Measurements from ENCODE around the gene METTL1. TPM values are rescaled to one million over a fixed set of nuclear protein-coding genes. Genes with fewer than 3 reads are reported as not detected.

METTL1 gene
- total and polyA plus RNA-seq, 9 donors = 15.3 to 33.6 (median 23.4) TPM

GRCh38 chr12:57802607-57803006 is 30.7 kb upstream of the METTL1 start:
- Histone ChIP-seq H3K9me3 (replicated peaks; ENCODE audit: control insufficient read depth, low read depth, low read length) (no peaks in the 10 kb centered on the region), H3K36me3 (ENCODE audit: control insufficient read depth, insufficient read depth, low read length) (peaks cover 62% of the 10 kb centered on the region), H3K27ac (ENCODE audit: low read length) (no peak overlapping the region), H3K4me1 (ENCODE audit: control insufficient read depth, insufficient read depth, low read length) (no peaks in the 10 kb centered on the region), H3K27me3 (ENCODE audit: control insufficient read depth, insufficient read depth, low read length) (no peaks in the 10 kb centered on the region), H3K4me3 (ENCODE audit: low read length) (no peak overlapping the region)
- no peak for DNase-seq
- no CpG with 5 or more reads among the region's 1 CpG for WGBS (ENCODE audit: insufficient coverage)

GRCh38 chr12:57800965-57801364 is 29.1 kb upstream of the METTL1 start:
- Histone ChIP-seq H3K27ac (ENCODE audit: low read length) (no peak overlapping the region), H3K4me3 (ENCODE audit: low read length) (no peak overlapping the region), H3K36me3 (ENCODE audit: control insufficient read depth, insufficient read depth, low read length) (peaks cover 62% of the 10 kb centered on the region), H3K4me1 (ENCODE audit: control insufficient read depth, insufficient read depth, low read length) (no peaks in the 10 kb centered on the region), H3K9me3 (replicated peaks; ENCODE audit: control insufficient read depth, low read depth, low read length) (no peaks in the 10 kb centered on the region), H3K27me3 (ENCODE audit: control insufficient read depth, insufficient read depth, low read length) (no peaks in the 10 kb centered on the region)
- DNase-seq = no peak
- no CpG with 5 or more reads among the region's 3 CpGs for WGBS (ENCODE audit: insufficient coverage)

- Histone ChIP-seq H3K27me3 (ENCODE audit: control insufficient read depth, insufficient read depth, low read length) (no peaks in the 10 kb centered on the region), H3K4me1 (ENCODE audit: control insufficient read depth, insufficient read depth, low read length) (no peaks in the 10 kb centered on the region), H3K27ac (ENCODE audit: low read length) (no peak overlapping the region), H3K36me3 (ENCODE audit: control insufficient read depth, insufficient read depth, low read length) (peaks cover 59% of the 10 kb centered on the region), H3K4me3 (ENCODE audit: low read length) (no peak overlapping the region), H3K9me3 (replicated peaks; ENCODE audit: control insufficient read depth, low read depth, low read length) (no peaks in the 10 kb centered on the region)
- no peak for DNase-seq
- no CpG with 5 or more reads among the region's 1 CpG for WGBS (ENCODE audit: insufficient coverage)
Measured at GRCh38 chr12:57797933-57798332, 26.0 kb upstream of the METTL1 start.

GRCh38 chr12:57796996-57797395 is 25.1 kb upstream of the METTL1 start:
- Histone ChIP-seq H3K27ac (ENCODE audit: low read length) (no peak overlapping the region), H3K36me3 (ENCODE audit: control insufficient read depth, insufficient read depth, low read length) (peaks cover 58% of the 10 kb centered on the region), H3K4me1 (ENCODE audit: control insufficient read depth, insufficient read depth, low read length) (no peaks in the 10 kb centered on the region), H3K9me3 (replicated peaks; ENCODE audit: control insufficient read depth, low read depth, low read length) (no peaks in the 10 kb centered on the region), H3K27me3 (ENCODE audit: control insufficient read depth, insufficient read depth, low read length) (no peaks in the 10 kb centered on the region), H3K4me3 (ENCODE audit: low read length) (no peak overlapping the region)
- no peak for DNase-seq
- WGBS (ENCODE audit: insufficient coverage) = no CpG with 5 or more reads among the region's 1 CpG

GRCh38 chr12:57795354-57795753 is 23.4 kb upstream of the METTL1 start:
- no peaks in the 10 kb centered on the region for H3K4me1 ChIP-seq (ENCODE audit: control insufficient read depth, insufficient read depth, low read length)
- peaks cover 48% of the 10 kb centered on the region for H3K36me3 ChIP-seq (ENCODE audit: control insufficient read depth, insufficient read depth, low read length)
- H3K4me3 ChIP-seq (ENCODE audit: low read length) = no peak overlapping the region
- H3K9me3 ChIP-seq (replicated peaks; ENCODE audit: control insufficient read depth, low read depth, low read length) = no peaks in the 10 kb centered on the region
- no peak overlapping the region for H3K27ac ChIP-seq (ENCODE audit: low read length)
- H3K27me3 ChIP-seq (ENCODE audit: control insufficient read depth, insufficient read depth, low read length) = no peaks in the 10 kb centered on the region
- 91% methylated on average over 3 of the region's 6 CpGs for WGBS (ENCODE audit: insufficient coverage)
- DNase-seq = no peak

- H3K9me3 ChIP-seq (replicated peaks; ENCODE audit: control insufficient read depth, low read depth, low read length) = no peaks in the 10 kb centered on the region
- DNase-seq = no peak
- no peak overlapping the region for H3K27ac ChIP-seq (ENCODE audit: low read length)
- no peaks in the 10 kb centered on the region for H3K4me1 ChIP-seq (ENCODE audit: control insufficient read depth, insufficient read depth, low read length)
- H3K4me3 ChIP-seq (ENCODE audit: low read length) = no peak overlapping the region
- peaks cover 41% of the 10 kb centered on the region for H3K36me3 ChIP-seq (ENCODE audit: control insufficient read depth, insufficient read depth, low read length)
- H3K27me3 ChIP-seq (ENCODE audit: control insufficient read depth, insufficient read depth, low read length) = no peaks in the 10 kb centered on the region
- 92% methylated on average over 1 of the region's 1 CpG for WGBS (ENCODE audit: insufficient coverage)
Measured at GRCh38 chr12:57793920-57794319, 22.0 kb upstream of the METTL1 start.

- WGBS (ENCODE audit: insufficient coverage) = 81% methylated on average over 2 of the region's 11 CpGs
- Histone ChIP-seq H3K4me3 (ENCODE audit: low read length) (no peak overlapping the region), H3K27me3 (ENCODE audit: control insufficient read depth, insufficient read depth, low read length) (no peaks in the 10 kb centered on the region), H3K4me1 (ENCODE audit: control insufficient read depth, insufficient read depth, low read length) (peaks cover 8% of the 10 kb centered on the region), H3K27ac (ENCODE audit: low read length) (no peak overlapping the region), H3K9me3 (replicated peaks; ENCODE audit: control insufficient read depth, low read depth, low read length) (no peaks in the 10 kb centered on the region), H3K36me3 (ENCODE audit: control insufficient read depth, insufficient read depth, low read length) (peaks cover 43% of the 10 kb centered on the region)
- no peak for DNase-seq
Measured at GRCh38 chr12:57783861-57784260, 12.0 kb upstream of the METTL1 start.

- DNase-seq = no peak
- Histone ChIP-seq H3K36me3 (ENCODE audit: control insufficient read depth, insufficient read depth, low read length) (peaks cover 39% of the 10 kb centered on the region), H3K27me3 (ENCODE audit: control insufficient read depth, insufficient read depth, low read length) (no peaks in the 10 kb centered on the region), H3K27ac (ENCODE audit: low read length) (no peak overlapping the region), H3K4me3 (ENCODE audit: low read length) (peak overlapping the region; percentile 92), H3K4me1 (ENCODE audit: control insufficient read depth, insufficient read depth, low read length) (peaks cover 8% of the 10 kb centered on the region), H3K9me3 (replicated peaks; ENCODE audit: control insufficient read depth, low read depth, low read length) (no peaks in the 10 kb centered on the region)
- WGBS (ENCODE audit: insufficient coverage) = 70% methylated on average over 2 of the region's 12 CpGs
Measured at GRCh38 chr12:57783466-57783801, 11.5 kb upstream of the METTL1 start.

- H3K27ac ChIP-seq (ENCODE audit: low read length) = peak within 1 kb of the TSS; percentile 62
- WGBS (ENCODE audit: insufficient coverage) = under 1% methylated on average over 43 of the region's 45 CpGs
- H3K27me3 ChIP-seq (ENCODE audit: control insufficient read depth, insufficient read depth, low read length) = no peaks in the 10 kb centered on the region
- peak; percentile 98 for DNase-seq
- H3K4me3 ChIP-seq (ENCODE audit: low read length) = peak within 1 kb of the TSS; percentile 92
- peaks cover 8% of the 10 kb centered on the region for H3K4me1 ChIP-seq (ENCODE audit: control insufficient read depth, insufficient read depth, low read length)
- H3K9me3 ChIP-seq (replicated peaks; ENCODE audit: control insufficient read depth, low read depth, low read length) = no peaks in the 10 kb centered on the region
- peaks cover 35% of the 10 kb centered on the region for H3K36me3 ChIP-seq (ENCODE audit: control insufficient read depth, insufficient read depth, low read length)
Measured at GRCh38 chr12:57782608-57783465, 10.9 kb upstream of the METTL1 start, which contains the start of gene TSFM. Gene TSFM (plus strand): TSS chr12:57782787. CDS start chr12:57782802, 15 bp downstream.

GRCh38 chr12:57782243-57782607 is 10.3 kb upstream of the METTL1 start:
- Histone ChIP-seq H3K9me3 (replicated peaks; ENCODE audit: control insufficient read depth, low read depth, low read length) (no peaks in the 10 kb centered on the region), H3K27ac (ENCODE audit: low read length) (no peak overlapping the region), H3K4me1 (ENCODE audit: control insufficient read depth, insufficient read depth, low read length) (peaks cover 8% of the 10 kb centered on the region), H3K4me3 (ENCODE audit: low read length) (no peak overlapping the region), H3K36me3 (ENCODE audit: control insufficient read depth, insufficient read depth, low read length) (peaks cover 29% of the 10 kb centered on the region), H3K27me3 (ENCODE audit: control insufficient read depth, insufficient read depth, low read length) (no peaks in the 10 kb centered on the region)
- no peak for DNase-seq
- WGBS (ENCODE audit: insufficient coverage) = no CpG with 5 or more reads among the region's 4 CpGs

Measured in muscle of leg (tissue), 11 donors.